Neural progenitor cell (in vitro differentiated cells): Measurements from ENCODE around the gene RBFOX2. TPM values are rescaled to one million over a fixed set of nuclear protein-coding genes. Genes with fewer than 3 reads are reported as not detected.
"Not testable (repeated sequence)": the region's sequence is repeated elsewhere in the genome, so short reads cannot be mapped to it uniquely, and the experiment has no call there.

Experiments
- DNase-seq: peaks from one replicate; pipeline ENCODE4 v3.0.0-alpha.2; 2016; ENCODE audit warnings: low spot score
- H2AFZ ChIP-seq: fragments of 200-600 bp; sonication (generic); replicated peaks from 2 replicates; pipeline ENCODE4 v1.6.1; 2016; ENCODE audit warnings: antibody characterized with exemption
- H3F3A ChIP-seq: fragments of 200-600 bp; sonication (generic); 2 replicates; pipeline ENCODE4 v1.6.1; 2016; ENCODE audit warnings: antibody characterized with exemption, low read depth
- H3K27ac ChIP-seq: fragments of 200-600 bp; sonication (generic); 2 replicates; pipeline ENCODE4 v1.5.1; 2016; ENCODE audit warnings: mild to moderate bottlenecking
- H3K27me3 ChIP-seq: fragments of 200-600 bp; sonication (generic); 2 replicates; pipeline ENCODE4 v1.6.1; 2016; ENCODE audit warnings: mild to moderate bottlenecking, moderate library complexity
- H3K36me3 ChIP-seq: fragments of 200-600 bp; sonication (generic); 2 replicates; pipeline ENCODE4 v1.5.1; 2016
- H3K4me1 ChIP-seq: fragments of 200-600 bp; sonication (generic); 2 replicates; pipeline ENCODE4 v1.6.1; 2016; ENCODE audit warnings: mixed run types
- H3K4me2 ChIP-seq: fragments of 200-600 bp; sonication (generic); 2 replicates; pipeline ENCODE4 v1.6.1; 2016
- H3K4me3 ChIP-seq: fragments of 200-600 bp; sonication (generic); 2 replicates; pipeline ENCODE4 v1.5.1; 2016
- H3K79me2 ChIP-seq: fragments of 200-600 bp; sonication (generic); 2 replicates; pipeline ENCODE4 v1.6.1; 2016; ENCODE audit warnings: low read depth
- H3K9ac ChIP-seq: fragments of 200-600 bp; sonication (generic); 2 replicates; pipeline ENCODE4 v1.6.1; 2016
- H3K9me3 ChIP-seq: fragments of 200-600 bp; sonication (generic); 2 replicates; pipeline ENCODE4 v1.5.1; 2016; ENCODE audit warnings: low read depth
- H4K20me1 ChIP-seq: fragments of 200-600 bp; sonication (generic); 2 replicates; pipeline ENCODE4 v1.6.1; 2016; ENCODE audit warnings: low read depth
- H3K27ac Mint-ChIP-seq: 3 replicates; pipeline ENCODE4 v1.8.0; 2021; ENCODE audit warnings: mixed read lengths
- H3K27me3 Mint-ChIP-seq: 2 replicates; pipeline ENCODE4 v1.8.0; 2022; ENCODE audit warnings: low read depth, mild to moderate bottlenecking, inconsistent platforms, moderate library complexity, mixed read lengths; ENCODE audit not compliant: insufficient read depth
- H3K36me3 Mint-ChIP-seq: 3 replicates; pipeline ENCODE4 v1.8.0; 2021; ENCODE audit warnings: mixed read lengths
- H3K4me1 Mint-ChIP-seq: 3 replicates; pipeline ENCODE4 v1.8.0; 2021; ENCODE audit warnings: mixed read lengths
- H3K4me3 Mint-ChIP-seq: 3 replicates; pipeline ENCODE4 v1.8.0; 2021; ENCODE audit warnings: mild to moderate bottlenecking, moderate library complexity, mixed read lengths
- H3K9me3 Mint-ChIP-seq: 3 replicates; pipeline ENCODE4 v1.8.0; 2020; ENCODE audit warnings: mixed read lengths
- EZH2 ChIP-seq: fragments of 200-600 bp; sonication (generic); IDR thresholded peaks from 2 replicates; pipeline ENCODE4 v1.6.1; 2017; ENCODE audit warnings: antibody characterized with exemption, mild to moderate bottlenecking, moderate library complexity
- EZH2phosphoT487 ChIP-seq: fragments of 200-600 bp; sonication (generic); IDR thresholded peaks from 2 replicates; pipeline ENCODE4 v1.6.1; 2017; ENCODE audit warnings: antibody characterized with exemption
- total RNA-seq: library from RNA; depleted of rRNA; stranded (reverse); fragments of >200 nt; gene quantifications from 2 replicates; pipeline ENCODE4 v1.2.3, GENCODE V29; 2015; ENCODE audit warnings: low replicate concordance
- TF ChIP-seq, protein P1 (sequence below): fragments of 200-600 bp; sonication (generic); IDR thresholded peaks from 2 replicates; pipeline ENCODE4 v1.5.1; 2017; ENCODE audit warnings: antibody characterized with exemption, mild to moderate bottlenecking

Gene RBFOX2
- total RNA-seq, 1 donor from 2014 or later, result 163 TPM

DNA sequence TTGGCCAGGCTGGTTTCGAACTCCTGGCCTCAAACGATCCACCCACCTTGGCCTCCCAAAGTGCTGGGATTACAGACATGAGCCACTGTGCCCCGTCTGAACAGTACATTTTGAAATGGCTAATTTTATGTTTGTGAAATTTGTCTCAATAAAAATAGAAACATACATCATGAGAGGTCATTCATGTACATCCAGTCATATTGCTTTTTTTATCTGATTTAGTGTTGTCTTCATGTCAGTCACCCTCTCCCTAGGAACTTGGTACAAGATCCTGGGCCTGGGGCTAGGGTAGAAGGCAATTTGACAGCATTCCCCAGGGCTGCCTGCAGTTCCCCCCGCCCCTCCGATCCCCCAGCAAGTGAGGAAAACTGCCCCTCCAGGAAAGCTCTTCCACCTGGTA lies 46.6 kb upstream of the RBFOX2 start:
- Histone ChIP-seq H3K27me3 (no peaks in the 10 kb centered on the region), H3K4me2 (no peak overlapping the region), H3K27ac (no peak overlapping the region), H2AFZ (no peak overlapping the region), H3K36me3 (no peaks in the 10 kb centered on the region), H4K20me1 (no peaks in the 10 kb centered on the region), H3K9me3 (no peaks in the 10 kb centered on the region), H3K4me3 (no peak overlapping the region), H3K4me1 (no peaks in the 10 kb centered on the region), H3F3A (no peaks in the 10 kb centered on the region), H3K79me2 (no peaks in the 10 kb centered on the region), H3K9ac (no peak overlapping the region)
- no peak overlapping the region for H3K4me3 Mint-ChIP-seq
- no peak overlapping the region for H3K27ac Mint-ChIP-seq
- H3K4me1 Mint-ChIP-seq, result no peaks in the 10 kb centered on the region
- no peak for DNase-seq
- no peaks in the 10 kb centered on the region for H3K9me3 Mint-ChIP-seq
- no peaks in the 10 kb centered on the region for H3K36me3 Mint-ChIP-seq
- H3K27me3 Mint-ChIP-seq, result peaks cover 7% of the 10 kb centered on the region
- TF ChIP-seq EZH2 (no peak), EZH2phosphoT487 (no peak)
- TF ChIP-seq, protein P1, sequence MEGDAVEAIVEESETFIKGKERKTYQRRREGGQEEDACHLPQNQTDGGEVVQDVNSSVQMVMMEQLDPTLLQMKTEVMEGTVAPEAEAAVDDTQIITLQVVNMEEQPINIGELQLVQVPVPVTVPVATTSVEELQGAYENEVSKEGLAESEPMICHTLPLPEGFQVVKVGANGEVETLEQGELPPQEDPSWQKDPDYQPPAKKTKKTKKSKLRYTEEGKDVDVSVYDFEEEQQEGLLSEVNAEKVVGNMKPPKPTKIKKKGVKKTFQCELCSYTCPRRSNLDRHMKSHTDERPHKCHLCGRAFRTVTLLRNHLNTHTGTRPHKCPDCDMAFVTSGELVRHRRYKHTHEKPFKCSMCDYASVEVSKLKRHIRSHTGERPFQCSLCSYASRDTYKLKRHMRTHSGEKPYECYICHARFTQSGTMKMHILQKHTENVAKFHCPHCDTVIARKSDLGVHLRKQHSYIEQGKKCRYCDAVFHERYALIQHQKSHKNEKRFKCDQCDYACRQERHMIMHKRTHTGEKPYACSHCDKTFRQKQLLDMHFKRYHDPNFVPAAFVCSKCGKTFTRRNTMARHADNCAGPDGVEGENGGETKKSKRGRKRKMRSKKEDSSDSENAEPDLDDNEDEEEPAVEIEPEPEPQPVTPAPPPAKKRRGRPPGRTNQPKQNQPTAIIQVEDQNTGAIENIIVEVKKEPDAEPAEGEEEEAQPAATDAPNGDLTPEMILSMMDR, result no peak

DNA sequence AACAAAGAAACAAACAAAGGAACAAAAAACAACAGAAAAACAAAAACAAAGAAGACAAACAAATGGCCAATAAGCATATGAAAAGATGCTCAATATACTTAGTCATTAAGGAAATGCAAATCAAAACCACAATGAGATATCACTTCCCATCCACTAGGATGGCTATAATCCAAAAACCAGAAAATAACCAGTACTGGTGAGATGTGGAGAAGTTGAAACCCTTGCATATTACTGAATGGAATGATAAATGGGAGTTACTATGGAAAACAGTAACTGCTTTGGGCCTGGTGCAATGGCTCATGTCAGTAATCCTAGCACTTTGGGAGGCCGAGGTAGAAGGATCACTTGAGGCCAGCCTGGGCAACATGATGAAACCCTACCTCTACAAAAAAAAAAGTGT lies 44.9 kb upstream of the RBFOX2 start:
- H4K20me1 ChIP-seq, result no peaks in the 10 kb centered on the region
- H3K36me3 ChIP-seq, result no peaks in the 10 kb centered on the region
- H3K9me3 ChIP-seq, result no peaks in the 10 kb centered on the region
- Mint-ChIP-seq H3K27me3 (peaks cover 7% of the 10 kb centered on the region), H3K4me3 (no peak overlapping the region), H3K4me1 (no peaks in the 10 kb centered on the region), H3K27ac (no peak overlapping the region), H3K36me3 (no peaks in the 10 kb centered on the region), H3K9me3 (no peaks in the 10 kb centered on the region)
- H3K9ac ChIP-seq, result no peak overlapping the region
- H3K79me2 ChIP-seq, result no peaks in the 10 kb centered on the region
- TF ChIP-seq, protein P1, result no peak
- H3K4me2 ChIP-seq, result no peak overlapping the region
- DNase-seq, result no peak
- no peaks in the 10 kb centered on the region for H3K27me3 ChIP-seq
- H3K27ac ChIP-seq, result no peak overlapping the region
- no peaks in the 10 kb centered on the region for H3F3A ChIP-seq
- no peaks in the 10 kb centered on the region for H3K4me1 ChIP-seq
- H2AFZ ChIP-seq, result no peak overlapping the region
- no peak overlapping the region for H3K4me3 ChIP-seq

DNA sequence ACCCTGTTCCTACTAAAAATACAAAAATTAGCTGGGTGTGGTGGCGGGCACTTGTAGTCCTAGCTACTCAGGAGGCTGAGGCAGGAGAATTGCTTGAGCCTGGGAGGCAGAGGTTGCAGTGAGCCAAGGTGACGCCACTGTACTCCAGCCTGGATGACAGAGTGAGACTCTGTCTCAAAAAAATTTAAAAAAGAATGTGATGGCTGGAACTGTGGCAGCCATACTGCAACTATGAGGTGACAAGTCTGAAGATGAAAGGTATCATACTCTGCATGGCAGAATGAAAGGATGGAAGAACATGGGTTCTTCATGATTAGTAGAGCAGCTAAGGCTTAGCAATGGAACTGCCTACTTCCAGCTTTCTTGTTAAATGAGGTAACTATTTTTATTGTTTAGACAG lies 42.0 kb upstream of the RBFOX2 start:
- H3K4me3 ChIP-seq, H3K4me3 Mint-ChIP-seq, H3K4me1 ChIP-seq, H3K27ac ChIP-seq, DNase-seq, H3K36me3 Mint-ChIP-seq, H3K27me3 Mint-ChIP-seq, H4K20me1 ChIP-seq, H2AFZ ChIP-seq, H3K27ac Mint-ChIP-seq, H3K9me3 ChIP-seq, H3K36me3 ChIP-seq, H3K4me2 ChIP-seq, H3K27me3 ChIP-seq, H3K4me1 Mint-ChIP-seq, H3K9ac ChIP-seq, H3K9me3 Mint-ChIP-seq, H3K79me2 ChIP-seq: not testable (repeated sequence)
- H3F3A ChIP-seq, result peaks cover 11% of the 10 kb centered on the region

DNA sequence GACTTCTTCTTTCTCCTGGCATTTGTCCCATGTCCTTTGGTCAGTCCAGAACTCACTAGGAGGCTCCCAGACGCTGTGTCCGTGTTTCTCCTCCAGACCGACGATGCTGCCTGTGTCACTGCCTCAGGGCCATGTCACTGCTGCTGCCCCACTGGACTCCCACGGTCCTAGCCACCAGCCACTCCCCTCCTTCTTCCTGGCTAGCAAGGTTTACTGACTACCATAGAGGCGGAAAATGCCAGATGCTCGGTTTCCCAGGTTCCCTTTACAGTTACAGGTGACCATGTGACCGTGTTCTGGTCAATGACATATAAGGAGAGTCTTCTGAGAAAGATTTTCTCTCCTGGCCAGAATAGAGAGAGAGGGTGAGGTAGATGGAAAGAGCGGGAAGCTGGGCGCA lies 40.7 kb upstream of the RBFOX2 start:
- H3K27me3 Mint-ChIP-seq, result no peaks in the 10 kb centered on the region
- H3K27ac Mint-ChIP-seq, result no peak overlapping the region
- H3K4me1 ChIP-seq, result peaks cover 11% of the 10 kb centered on the region
- TF ChIP-seq, protein P1, result no peak
- TF ChIP-seq EZH2, result no peak
- DNase-seq, result no peak
- no peaks in the 10 kb centered on the region for H3K36me3 Mint-ChIP-seq
- H3K9me3 ChIP-seq, result no peaks in the 10 kb centered on the region
- no peak overlapping the region for H3K4me3 Mint-ChIP-seq
- no peaks in the 10 kb centered on the region for H3K79me2 ChIP-seq
- H2AFZ ChIP-seq, result no peak overlapping the region
- no peak overlapping the region for H3K4me3 ChIP-seq
- H4K20me1 ChIP-seq, result no peaks in the 10 kb centered on the region
- H3K4me1 Mint-ChIP-seq, result peaks cover 18% of the 10 kb centered on the region
- peaks cover 23% of the 10 kb centered on the region for H3F3A ChIP-seq
- no peaks in the 10 kb centered on the region for H3K36me3 ChIP-seq
- no peak overlapping the region for H3K4me2 ChIP-seq
- no peaks in the 10 kb centered on the region for H3K9me3 Mint-ChIP-seq
- H3K9ac ChIP-seq, result no peak overlapping the region
- no peaks in the 10 kb centered on the region for H3K27me3 ChIP-seq
- no peak overlapping the region for H3K27ac ChIP-seq
